NCI-H1694 (cell line): ENCODE data around the gene PLCXD1.
"Not testable (repeated sequence)": the region's sequence is repeated elsewhere in the genome, so short reads cannot be mapped to it uniquely, and the experiment has no call there.

Source experiments
- DNase-seq: peaks from one replicate; lab custom pipeline; 2025; lab: John Stamatoyannopoulos, UW

PLCXD1 gene

GRCh38 chrX:264006-264405 lies 17.2 kb upstream of the PLCXD1 start:
- DNase-seq, result not testable (repeated sequence)

GRCh38 chrX:264634-265455 lies 16.3 kb upstream of the PLCXD1 start:
- no peak for DNase-seq

GRCh38 chrX:265502-265901 lies 15.7 kb upstream of the PLCXD1 start:
- DNase-seq, result no peak

- no peak for DNase-seq
These were observed 13.4 kb upstream of the PLCXD1 start for GRCh38 chrX:267771-268261.

GRCh38 chrX:270848-271367 lies 10.3 kb upstream of the PLCXD1 start:
- no peak for DNase-seq

GRCh38 chrX:274904-275475 lies 6.2 kb upstream of the PLCXD1 start:
- no peak for DNase-seq

GRCh38 chrX:275476-275966 lies 5.7 kb upstream of the PLCXD1 start:
- no peak for DNase-seq

- DNase-seq, result no peak
These were observed 5.1 kb upstream of the PLCXD1 start for GRCh38 chrX:275967-276580.

- no peak for DNase-seq
These were observed 4.5 kb upstream of the PLCXD1 start for GRCh38 chrX:276581-277201.

- not testable (repeated sequence) for DNase-seq
These were observed 1.2 kb upstream of the PLCXD1 start for GRCh38 chrX:279757-280604.

GRCh38 chrX:280722-281121 lies 459 bp upstream of the PLCXD1 start:
- not testable (repeated sequence) for DNase-seq

- not testable (repeated sequence) for DNase-seq
These were observed 960 bp downstream of the PLCXD1 start for GRCh38 chrX:282000-282681.

- DNase-seq, result no peak
These were observed 2.1 kb downstream of the PLCXD1 start for GRCh38 chrX:283115-283845.

- no peak for DNase-seq
These were observed 4.0 kb downstream of the PLCXD1 start for GRCh38 chrX:285076-285677.

GRCh38 chrX:287670-288069 lies 6.5 kb downstream of the PLCXD1 start:
- no peak for DNase-seq

- DNase-seq, result no peak
These were observed 7.4 kb downstream of the PLCXD1 start for GRCh38 chrX:288561-288991.

- no peak for DNase-seq
These were observed 9.4 kb downstream of the PLCXD1 start for GRCh38 chrX:290476-291166.

GRCh38 chrX:291411-291901 lies 10.3 kb downstream of the PLCXD1 start:
- no peak for DNase-seq
